Stimulated activated naive CD8-positive, alpha-beta T cell treated with anti-CD3 and anti-CD28 coated beads, Interleukin-15, amount 100 ng/mL, for 72 hours (primary cell): ENCODE measurements around the gene GRM8.

Source experiments
- ATAC-seq: fragments of 150-1000 bp; cut with Tn5 transposase; 2 replicates; pipeline ENCODE4 v1.10.0; 2021; ENCODE audit warnings: mild to moderate bottlenecking, moderate library complexity
- DNase-seq, 2 donors: peaks; one replicate each; pipeline ENCODE4 v3.0.0; 2021 to 2022
- H3K27ac Mint-ChIP-seq, 2 donors: one replicate each; pipeline ENCODE4 v1.8.0; 2022; ENCODE audit warnings: mild to moderate bottlenecking in 2 of 2, mixed read lengths in 2 of 2, moderate library complexity in 2 of 2
- H3K27me3 Mint-ChIP-seq: one replicate; pipeline ENCODE4 v1.8.0; 2022; ENCODE audit warnings: mixed read lengths
- H3K4me1 Mint-ChIP-seq: one replicate; pipeline ENCODE4 v1.8.0; 2022; ENCODE audit warnings: mild to moderate bottlenecking, mixed read lengths
- H3K4me3 Mint-ChIP-seq, 2 donors: one replicate each; pipeline ENCODE4 v1.8.0; 2022; ENCODE audit warnings: mild to moderate bottlenecking in 2 of 2, mixed read lengths in 2 of 2, moderate library complexity in 1 of 2
- H3K9me3 Mint-ChIP-seq, 2 donors: one replicate each; pipeline ENCODE4 v1.8.0; 2022; ENCODE audit warnings: mixed read lengths in 2 of 2

GRM8 gene

GRCh38 chr7:127252778-127253280 lies at the start of gene GRM8:
TSS of gene GRM8 (minus strand) at chr7:127252941.
- peak; percentile 13 for ATAC-seq
- no peak within 1 kb of the TSS for H3K27ac Mint-ChIP-seq
- H3K4me1 Mint-ChIP-seq: peaks cover 20% of the 10 kb centered on the region
- peak within 1 kb of the TSS; percentile 85 to 94 for H3K4me3 Mint-ChIP-seq
- peaks cover 91% of the 10 kb centered on the region for H3K27me3 Mint-ChIP-seq
- peak; percentile 13 for DNase-seq
- H3K9me3 Mint-ChIP-seq: no peaks in the 10 kb centered on the region

DNA sequence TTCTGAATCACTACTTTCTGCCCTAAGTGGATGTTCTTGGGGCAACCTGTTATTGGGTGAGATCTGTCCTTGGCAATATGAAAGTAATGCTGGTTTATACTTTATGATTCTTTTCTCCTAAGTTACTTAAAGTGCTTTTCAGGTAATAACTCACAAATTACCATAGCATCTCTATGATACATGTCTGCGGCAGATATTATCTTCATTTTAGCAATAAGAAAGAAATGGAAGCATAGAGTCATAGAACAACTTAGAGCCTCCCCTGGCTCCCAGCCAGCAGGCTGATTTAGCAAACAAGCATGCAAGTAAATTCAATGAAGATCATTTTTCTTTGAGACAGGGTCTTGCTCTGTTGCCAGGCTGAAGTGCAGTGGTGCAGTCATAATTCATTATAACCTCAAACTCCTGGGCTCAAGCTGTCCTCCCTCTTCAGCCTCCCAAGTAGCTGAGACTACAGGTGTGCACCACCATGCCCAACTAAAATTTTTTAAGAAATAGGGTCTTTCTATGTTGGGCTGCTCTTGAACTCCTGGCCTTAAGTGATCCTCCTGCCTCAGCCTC lies 38.1 kb upstream of the GRM8 start:
- DNase-seq (no peak), ATAC-seq (no peak)
- no peak overlapping the region for H3K4me3 Mint-ChIP-seq
- H3K27ac Mint-ChIP-seq: no peak overlapping the region
- H3K27me3 Mint-ChIP-seq: peaks cover 38% of the 10 kb centered on the region
- no peaks in the 10 kb centered on the region for H3K4me1 Mint-ChIP-seq
- no peaks in the 10 kb centered on the region for H3K9me3 Mint-ChIP-seq

GRCh38 chr7:127290116-127290655 lies 37.4 kb upstream of the GRM8 start:
- peaks cover 38% of the 10 kb centered on the region for H3K27me3 Mint-ChIP-seq
- DNase-seq (no peak), ATAC-seq (no peak)
- H3K4me3 Mint-ChIP-seq: no peak overlapping the region
- no peak overlapping the region for H3K27ac Mint-ChIP-seq
- H3K9me3 Mint-ChIP-seq: no peaks in the 10 kb centered on the region
- H3K4me1 Mint-ChIP-seq: no peaks in the 10 kb centered on the region

- Mint-ChIP-seq H3K4me1 (no peaks in the 10 kb centered on the region), H3K27ac (no peak overlapping the region), H3K9me3 (no peaks in the 10 kb centered on the region), H3K27me3 (peaks cover 11% of the 10 kb centered on the region), H3K4me3 (no peak overlapping the region)
- no peak for ATAC-seq
- DNase-seq: no peak
Observed at GRCh38 chr7:127287133-127287532, 34.4 kb upstream of the GRM8 start.

- Mint-ChIP-seq H3K27me3 (peaks cover 28% of the 10 kb centered on the region), H3K4me3 (no peak overlapping the region), H3K9me3 (no peaks in the 10 kb centered on the region), H3K27ac (no peak overlapping the region), H3K4me1 (no peaks in the 10 kb centered on the region)
- ATAC-seq: no peak
- DNase-seq: no peak
Observed at GRCh38 chr7:127270093-127270492, 17.4 kb upstream of the GRM8 start.

GRCh38 chr7:127266047-127266446 lies 13.3 kb upstream of the GRM8 start:
- DNase-seq (no peak), ATAC-seq (no peak)
- no peaks in the 10 kb centered on the region for H3K4me1 Mint-ChIP-seq
- H3K27me3 Mint-ChIP-seq: peaks cover 29% of the 10 kb centered on the region
- H3K4me3 Mint-ChIP-seq: no peak overlapping the region
- H3K27ac Mint-ChIP-seq: no peak overlapping the region
- H3K9me3 Mint-ChIP-seq: no peaks in the 10 kb centered on the region

DNA sequence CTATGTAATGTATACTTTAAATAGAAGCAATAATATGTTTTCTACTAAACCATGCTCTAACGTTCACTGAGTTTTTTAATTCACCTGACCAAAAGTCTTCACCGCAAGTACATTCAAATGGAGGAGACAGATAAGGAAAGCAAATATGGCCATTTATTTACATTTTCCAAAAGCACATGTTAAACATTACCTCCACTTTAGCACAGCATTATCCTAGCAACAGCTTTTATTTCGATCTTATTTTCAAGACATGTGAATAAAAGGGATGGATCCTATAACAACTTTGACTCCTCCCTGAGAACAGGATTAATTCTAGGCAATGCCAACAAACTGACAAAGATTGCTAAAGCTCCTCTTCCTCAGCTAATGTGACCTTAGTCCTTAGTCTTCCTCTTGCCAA lies 11.5 kb upstream of the GRM8 start:
- Mint-ChIP-seq H3K4me1 (no peaks in the 10 kb centered on the region), H3K27ac (no peak overlapping the region), H3K4me3 (no peak overlapping the region), H3K27me3 (peaks cover 27% of the 10 kb centered on the region), H3K9me3 (peaks cover 6 to 7% of the 10 kb centered on the region in 2 donors)
- ATAC-seq (no peak), DNase-seq (no peak)

DNA sequence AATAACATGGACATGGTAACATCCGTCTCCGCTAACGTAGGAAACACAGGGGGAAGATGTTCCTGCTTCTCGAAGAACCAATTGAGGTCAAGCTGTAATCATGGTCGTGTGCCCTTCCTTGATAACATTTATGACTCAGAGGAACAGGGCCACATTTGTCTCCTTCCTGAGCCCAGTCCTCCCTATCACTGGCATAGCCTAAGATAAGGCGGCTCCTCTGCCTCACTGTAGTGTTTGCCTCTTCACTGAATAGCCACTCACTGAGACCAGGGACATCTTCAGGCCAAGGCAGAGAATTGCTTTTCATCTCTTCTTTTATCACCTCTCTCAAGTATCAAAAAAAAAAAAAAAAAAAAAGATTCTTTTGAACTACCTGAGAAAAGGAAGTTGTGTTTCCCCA lies 5.4 kb upstream of the GRM8 start:
- H3K27ac Mint-ChIP-seq: no peak overlapping the region
- peaks cover 76% of the 10 kb centered on the region for H3K27me3 Mint-ChIP-seq
- H3K4me1 Mint-ChIP-seq: peaks cover 4% of the 10 kb centered on the region
- ATAC-seq (no peak), DNase-seq (no peak)
- no peak overlapping the region for H3K4me3 Mint-ChIP-seq
- H3K9me3 Mint-ChIP-seq: peaks cover 9 to 12% of the 10 kb centered on the region in 2 donors

DNA sequence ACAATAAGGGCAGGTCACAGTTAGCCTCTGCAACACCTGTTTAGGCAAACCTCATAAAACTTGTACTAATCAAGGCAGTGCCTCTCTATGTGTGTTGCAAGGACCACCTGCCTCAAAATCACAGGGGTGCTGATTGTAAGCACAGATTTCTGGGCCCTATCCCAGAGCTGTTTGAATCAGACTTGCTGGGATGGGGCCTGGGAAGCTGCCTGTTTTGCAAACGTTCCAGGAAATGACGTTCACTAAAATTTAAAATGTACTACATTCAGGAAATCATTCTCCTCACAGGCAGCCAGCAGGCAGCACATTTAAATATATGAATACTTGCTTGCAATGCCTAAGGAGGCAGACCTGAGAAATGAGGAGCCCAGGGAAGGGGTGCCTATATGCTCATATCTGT lies 4.3 kb upstream of the GRM8 start:
- Mint-ChIP-seq H3K27ac (no peak overlapping the region), H3K4me3 (no peak overlapping the region)
- ATAC-seq: no peak

DNA sequence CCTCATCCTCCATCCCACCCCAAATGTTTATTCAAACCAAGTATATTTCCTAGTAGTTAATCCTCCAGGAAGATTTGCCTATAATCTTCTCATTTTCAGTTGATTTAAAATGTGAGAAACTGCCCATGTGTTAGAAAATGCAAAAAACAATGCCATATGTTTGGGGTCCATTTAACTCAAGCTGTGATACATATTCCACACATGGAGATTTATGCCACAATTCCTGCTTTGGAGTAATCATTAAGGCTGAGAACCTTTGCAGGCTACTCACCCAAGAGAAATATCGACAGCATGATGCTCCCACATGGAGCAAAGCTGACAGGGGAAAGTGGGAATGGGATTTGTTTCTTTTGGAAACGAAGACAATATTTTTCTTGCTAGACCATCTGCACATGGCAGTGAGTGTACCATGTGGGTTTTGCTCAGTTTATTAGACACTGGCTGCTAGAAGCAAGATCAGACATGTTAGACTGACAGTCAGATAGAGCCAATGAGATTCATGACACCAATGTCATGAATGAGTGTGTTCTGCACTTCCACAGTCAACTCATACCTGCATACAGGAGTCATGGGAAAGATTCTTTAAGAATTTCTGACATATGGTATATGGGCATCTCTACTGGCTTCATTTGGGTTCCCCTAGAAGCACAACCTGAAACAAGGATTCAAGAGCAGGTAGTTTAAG lies 3.4 kb upstream of the GRM8 start:
- Mint-ChIP-seq H3K4me3 (no peak overlapping the region), H3K4me1 (peaks cover 20% of the 10 kb centered on the region), H3K27ac (peak overlapping the region in 1 of 2 donors; percentile 29), H3K9me3 (peaks cover 9 to 12% of the 10 kb centered on the region in 2 donors), H3K27me3 (peaks cover 85% of the 10 kb centered on the region)
- ATAC-seq (no peak), DNase-seq (no peak)

More for the DNA sequence above, 4.3 kb upstream of the GRM8 start:
- Mint-ChIP-seq H3K9me3 (peaks cover 9 to 12% of the 10 kb centered on the region in 2 donors), H3K27me3 (peaks cover 85% of the 10 kb centered on the region), H3K4me1 (peaks cover 11% of the 10 kb centered on the region)
- no peak for DNase-seq

DNA sequence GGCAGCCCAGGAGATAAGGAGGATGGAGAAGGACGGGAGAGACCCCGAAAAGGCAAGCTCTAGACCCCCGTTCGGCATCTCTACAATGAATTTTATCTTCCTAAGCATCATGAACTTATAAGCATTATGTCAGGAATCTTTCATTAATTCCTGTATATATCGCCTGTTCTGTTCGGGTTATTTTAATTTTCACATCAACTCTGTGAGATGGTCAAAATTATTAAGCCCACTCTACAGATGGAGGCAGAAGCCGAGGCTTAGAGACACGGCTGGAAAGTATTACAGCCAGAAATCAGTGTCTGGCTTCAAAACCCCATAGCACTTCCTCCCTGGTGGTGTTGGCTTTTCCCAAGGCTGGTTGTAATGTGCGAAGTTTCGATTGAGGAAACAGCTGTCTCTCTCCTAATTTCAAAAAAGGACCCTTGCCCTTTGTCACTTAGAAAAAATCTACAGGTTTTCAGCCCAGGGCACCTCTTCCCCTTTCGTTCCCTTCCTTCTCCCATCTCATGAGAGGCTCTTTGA lies 1.5 kb upstream of the GRM8 start:
- Mint-ChIP-seq H3K4me1 (peaks cover 24% of the 10 kb centered on the region), H3K4me3 (no peak overlapping the region), H3K27ac (no peak overlapping the region), H3K27me3 (peaks cover 95% of the 10 kb centered on the region), H3K9me3 (peaks cover 3 to 4% of the 10 kb centered on the region in 2 donors)
- DNase-seq (no peak), ATAC-seq (no peak)

DNA sequence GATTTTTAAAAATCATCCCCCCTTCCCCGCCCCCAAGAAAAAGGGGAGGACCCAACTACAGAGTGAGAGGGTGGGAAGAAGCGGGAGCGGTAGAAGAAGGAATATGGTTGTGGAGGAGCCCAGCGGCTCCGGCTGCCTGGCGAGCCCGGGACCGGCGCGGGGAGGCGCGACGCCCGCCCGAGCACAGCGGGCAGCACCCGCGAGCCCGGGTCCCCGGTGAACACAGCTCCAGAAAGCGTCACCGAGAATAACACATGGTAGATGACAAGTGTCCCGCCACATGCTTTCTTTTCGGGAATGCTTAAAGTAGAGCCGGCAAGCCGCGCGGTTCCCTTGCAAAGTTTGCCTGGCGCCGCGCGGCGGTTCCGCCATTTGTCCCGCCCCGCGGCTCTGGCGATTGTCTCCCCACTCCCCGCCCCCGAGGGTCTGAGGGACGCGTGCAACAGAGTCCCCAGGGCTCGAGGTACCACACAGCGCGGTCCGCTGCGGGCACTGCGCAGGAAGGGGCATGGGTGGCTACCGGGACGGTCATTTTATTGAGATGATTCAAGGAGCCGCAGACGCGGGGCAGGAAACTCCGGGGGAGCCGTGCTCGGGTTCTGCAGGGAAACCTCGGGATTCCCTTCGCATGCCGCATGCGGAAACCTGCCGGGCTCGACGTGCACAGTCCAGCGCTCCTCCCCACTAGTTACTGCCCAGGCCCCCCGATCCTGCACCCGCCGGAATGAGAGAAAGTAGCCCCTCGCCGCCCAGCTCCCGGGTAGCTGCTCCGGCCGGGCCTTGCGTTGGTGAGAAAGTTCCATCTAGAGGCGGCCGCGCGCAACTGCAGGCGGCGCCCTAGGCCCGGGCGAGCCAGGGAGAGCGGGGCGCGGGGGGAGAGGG lies 781 bp upstream of the GRM8 start:
- H3K27ac Mint-ChIP-seq: no peak overlapping the region
- H3K4me3 Mint-ChIP-seq: peak overlapping the region; percentile 85 to 94
- H3K9me3 Mint-ChIP-seq: no peaks in the 10 kb centered on the region
- H3K27me3 Mint-ChIP-seq: peaks cover 95% of the 10 kb centered on the region
- DNase-seq: peak; percentile 57 to 59
- peaks cover 22% of the 10 kb centered on the region for H3K4me1 Mint-ChIP-seq
- peak; percentile 76 for ATAC-seq

- ATAC-seq (no peak), DNase-seq (peak in 1 of 2 donors; percentile 11)
- no peak overlapping the region for H3K27ac Mint-ChIP-seq
- peaks cover 91% of the 10 kb centered on the region for H3K27me3 Mint-ChIP-seq
- H3K4me1 Mint-ChIP-seq: peaks cover 20% of the 10 kb centered on the region
- no peaks in the 10 kb centered on the region for H3K9me3 Mint-ChIP-seq
- peak overlapping the region; percentile 80 to 94 for H3K4me3 Mint-ChIP-seq
Observed at GRCh38 chr7:127252377-127252713, 396 bp downstream of the GRM8 start.

- ATAC-seq (peak; percentile 39), DNase-seq (peak; percentile 25 to 28)
- Mint-ChIP-seq H3K4me3 (peak overlapping the region; percentile 80 to 94), H3K27me3 (peaks cover 92% of the 10 kb centered on the region), H3K27ac (no peak overlapping the region), H3K9me3 (no peaks in the 10 kb centered on the region), H3K4me1 (peaks cover 20% of the 10 kb centered on the region)
Observed at GRCh38 chr7:127251465-127252376, 1.0 kb downstream of the GRM8 start.
